K562 (cell line): Measurements from ENCODE around the gene CHL1.

Experiments
- BRCA1 ChIP-seq, 2 experiments: fragments of 450-650 bp in 1 of 2; sonication (generic) in 1 of 2; formaldehyde crosslinking in 1 of 2; IDR thresholded peaks; 2 replicates each; pipeline versions ENCODE4 v1.5.0 to v1.6.1; 2017 to 2020; ENCODE audit warnings: mild to moderate bottlenecking in 1 of 2, missing genetic modification reagents in 1 of 2
- GATAD2B ChIP-seq: fragments of 450-650 bp; IDR thresholded peaks from 2 replicates; pipeline ENCODE4 v1.6.1; 2017; ENCODE audit warnings: mild to moderate bottlenecking, borderline replicate concordance
- JUN ChIP-seq, 2 experiments: sonication (generic) in 1 of 2; formaldehyde crosslinking in 1 of 2; IDR thresholded peaks; 2 replicates each; pipeline versions ENCODE4 v1.6.1 to v1.8.0; 2012 to 2022; ENCODE audit warnings: borderline replicate concordance in 2 of 2, mild to moderate bottlenecking in 2 of 2, improper control_type of control experiment in 1 of 2, low read depth in 1 of 2, low read length in 1 of 2, missing genetic modification reagents in 1 of 2
- NRF1 ChIP-seq, 2 experiments: fragments of 450-650 bp; IDR thresholded peaks in 1 of 2; conservative IDR thresholded peaks in 1 of 2; 2 replicates each; pipeline ENCODE4 v1.6.1; 2014; ENCODE audit warnings: mild to moderate bottlenecking in 2 of 2
- POLR2B ChIP-seq: fragments of 450-650 bp; IDR thresholded peaks from 2 replicates; pipeline ENCODE4 v1.6.1; 2018; ENCODE audit warnings: low read depth; ENCODE audit not compliant: partially characterized antibody
- YY1 ChIP-seq, 3 experiments: IDR thresholded peaks; 2 replicates each; pipeline ENCODE4 v1.6.1; 2011; ENCODE audit warnings: low read length in 2 of 3, mild to moderate bottlenecking in 2 of 3, moderate library complexity in 2 of 3, borderline replicate concordance in 1 of 3, control low read depth in 1 of 3, low read depth in 1 of 3; ENCODE audit not compliant: insufficient read depth in 3 of 3, insufficient replicate concordance in 2 of 3, control insufficient read depth in 1 of 3, insufficient read length in 1 of 3; ENCODE audit errors: extremely low read depth in 1 of 3
- ZBTB17 ChIP-seq: fragments of 450-650 bp; formaldehyde crosslinking; IDR thresholded peaks from 2 replicates; pipeline ENCODE4 v1.4.0; 2020; ENCODE audit warnings: mild to moderate bottlenecking
- TF ChIP-seq, protein P1 (sequence below), 2 experiments: fragments of 450-650 bp; IDR thresholded peaks; 2 replicates each; pipeline ENCODE4 v1.6.1; 2016; ENCODE audit warnings: mild to moderate bottlenecking in 2 of 2, borderline replicate concordance in 1 of 2, low read depth in 1 of 2, moderate library complexity in 1 of 2

DNA sequence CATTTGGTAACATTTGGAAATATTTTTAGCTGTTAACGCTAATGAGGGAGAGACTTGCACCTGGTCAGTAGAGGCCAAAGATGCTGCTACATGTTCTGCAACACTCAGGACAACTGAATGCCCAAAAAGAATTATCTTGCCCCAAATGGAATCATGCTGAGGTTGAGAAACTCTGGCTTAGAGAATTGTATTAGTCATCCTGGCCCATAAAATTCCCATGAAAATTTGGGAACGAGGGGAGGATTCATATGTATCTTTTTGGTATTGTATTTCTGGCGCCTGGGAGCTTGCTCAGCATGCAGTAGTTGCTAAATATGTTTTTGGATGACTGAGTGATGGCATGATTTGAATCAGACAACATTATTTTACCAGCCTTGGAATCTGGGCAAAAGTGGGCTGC, 59.9 kb downstream of the CHL1 start:
- TF ChIP-seq GATAD2B, result no peak
- no peak for TF ChIP-seq ZBTB17
- no peak for TF ChIP-seq YY1 (IDR thresholded peaks at IDR 0.05; ENCODE audit: borderline replicate concordance in 1 of 3, control insufficient read depth in 1 of 3, extremely low read depth in 1 of 3, insufficient read depth in 3 of 3, insufficient read length in 1 of 3, insufficient replicate concordance in 2 of 3, low read depth in 1 of 3, low read length in 2 of 3)
- no peak for TF ChIP-seq NRF1 (conservative IDR thresholded peaks at IDR 0.05 in 1 of 2, IDR thresholded peaks at IDR 0.05 in 1 of 2)
- TF ChIP-seq JUN (IDR thresholded peaks at IDR 0.05; ENCODE audit: borderline replicate concordance, low read depth, low read length), result no peak
- no peak for TF ChIP-seq JUN (CRISPR knock-in tag; IDR thresholded peaks at IDR 0.05; ENCODE audit: borderline replicate concordance)
- TF ChIP-seq BRCA1 (IDR thresholded peaks at IDR 0.05), result no peak
- TF ChIP-seq BRCA1 (CRISPR knock-in tag; IDR thresholded peaks at IDR 0.05), result no peak
- no peak for TF ChIP-seq POLR2B
- TF ChIP-seq, protein P1, sequence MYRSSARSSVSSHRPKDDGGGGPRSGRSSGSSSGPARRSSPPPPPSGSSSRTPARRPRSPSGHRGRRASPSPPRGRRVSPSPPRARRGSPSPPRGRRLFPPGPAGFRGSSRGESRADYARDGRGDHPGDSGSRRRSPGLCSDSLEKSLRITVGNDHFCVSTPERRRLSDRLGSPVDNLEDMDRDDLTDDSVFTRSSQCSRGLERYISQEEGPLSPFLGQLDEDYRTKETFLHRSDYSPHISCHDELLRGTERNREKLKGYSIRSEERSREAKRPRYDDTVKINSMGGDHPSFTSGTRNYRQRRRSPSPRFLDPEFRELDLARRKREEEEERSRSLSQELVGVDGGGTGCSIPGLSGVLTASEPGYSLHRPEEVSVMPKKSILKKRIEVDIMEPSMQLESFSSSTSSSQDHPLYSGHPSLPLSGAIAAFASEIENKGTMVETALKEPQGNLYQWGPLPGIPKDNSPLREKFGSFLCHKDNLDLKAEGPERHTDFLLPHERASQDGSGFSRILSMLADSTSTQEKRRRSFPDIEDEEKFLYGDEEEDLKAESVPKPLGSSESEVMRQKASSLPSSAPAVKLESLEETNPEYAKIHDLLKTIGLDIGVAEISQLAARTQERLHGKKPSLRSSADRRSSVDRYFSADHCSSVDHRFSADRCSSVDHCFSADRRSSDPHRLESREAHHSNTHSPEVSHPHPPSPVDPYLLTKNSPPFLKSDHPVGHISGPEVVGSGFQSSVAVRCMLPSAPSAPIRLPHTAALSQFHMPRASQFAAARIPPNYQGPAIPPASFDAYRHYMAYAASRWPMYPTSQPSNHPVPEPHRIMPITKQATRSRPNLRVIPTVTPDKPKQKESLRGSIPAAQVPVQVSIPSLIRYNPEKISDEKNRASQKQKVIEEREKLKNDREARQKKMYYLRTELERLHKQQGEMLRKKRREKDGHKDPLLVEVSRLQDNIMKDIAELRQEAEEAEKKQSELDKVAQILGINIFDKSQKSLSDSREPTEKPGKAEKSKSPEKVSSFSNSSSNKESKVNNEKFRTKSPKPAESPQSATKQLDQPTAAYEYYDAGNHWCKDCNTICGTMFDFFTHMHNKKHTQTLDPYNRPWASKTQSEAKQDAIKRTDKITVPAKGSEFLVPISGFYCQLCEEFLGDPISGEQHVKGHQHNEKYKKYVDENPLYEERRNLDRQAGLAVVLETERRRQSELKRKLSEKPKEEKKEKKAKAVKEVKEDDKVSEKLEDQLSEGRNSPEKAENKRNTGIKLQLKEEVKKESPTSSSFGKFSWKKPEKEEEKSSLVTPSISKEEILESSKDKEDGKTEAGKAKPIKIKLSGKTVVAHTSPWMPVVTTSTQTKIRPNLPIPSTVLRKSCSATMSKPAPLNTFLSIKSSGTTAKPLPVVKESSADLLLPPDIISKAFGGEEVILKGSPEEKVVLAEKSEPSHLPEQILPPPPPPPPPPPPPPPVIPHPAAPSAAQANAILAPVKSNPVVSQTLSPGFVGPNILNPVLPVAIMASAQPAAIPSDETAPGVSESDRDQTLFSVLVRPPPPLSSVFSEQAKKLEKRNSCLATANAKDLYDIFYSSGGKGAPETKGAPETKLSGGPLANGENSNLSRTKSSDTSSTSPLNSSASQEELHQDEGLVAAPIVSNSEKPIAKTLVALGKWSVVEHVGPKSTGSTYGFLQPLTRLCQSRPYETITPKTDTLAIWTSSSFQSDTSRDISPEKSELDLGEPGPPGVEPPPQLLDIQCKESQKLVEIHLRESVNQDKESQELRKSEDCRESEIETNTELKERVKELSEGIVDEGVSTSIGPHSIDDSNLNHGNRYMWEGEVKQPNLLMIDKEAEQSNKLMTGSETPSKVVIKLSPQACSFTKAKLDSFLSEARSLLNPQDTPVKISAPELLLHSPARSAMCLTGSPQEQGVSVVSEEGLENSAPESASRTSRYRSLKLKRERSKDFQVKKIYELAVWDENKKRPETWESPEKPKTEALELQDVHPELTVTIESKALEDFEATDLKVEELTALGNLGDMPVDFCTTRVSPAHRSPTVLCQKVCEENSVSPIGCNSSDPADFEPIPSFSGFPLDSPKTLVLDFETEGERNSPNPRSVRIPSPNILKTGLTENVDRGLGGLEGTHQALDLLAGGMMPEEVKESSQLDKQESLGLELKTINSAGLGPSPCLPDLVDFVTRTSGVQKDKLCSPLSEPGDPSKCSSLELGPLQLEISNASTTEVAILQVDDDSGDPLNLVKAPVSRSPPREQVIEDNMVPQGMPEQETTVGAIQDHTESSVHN (IDR thresholded peaks at IDR 0.05; ENCODE audit: borderline replicate concordance in 1 of 2, low read depth in 1 of 2), result no peak
